Stomach (tissue), 9 donors: Measurements from ENCODE around the gene PLPP4. TPM values are rescaled to one million over a fixed set of nuclear protein-coding genes. Genes with fewer than 3 reads are reported as not detected.

Experiments
- DNase-seq, 2 donors: peaks; one replicate each; pipeline versions ENCODE4 v3.0.0 to v3.0.0-alpha.2; 2013 to 2019
- H3K27ac ChIP-seq, 5 donors: fragments of 200-600 bp in 4 of 5; sonication (generic) in 4 of 5; one replicate each; pipeline ENCODE4 v1.5.1; 2013 to 2019; ENCODE audit warnings: mild to moderate bottlenecking in 1 of 5, moderate library complexity in 1 of 5
- H3K27me3 ChIP-seq, 3 donors: fragments of 200-600 bp; sonication (generic); one replicate each; pipeline ENCODE4 v1.5.1; 2017 to 2019; ENCODE audit warnings: mixed run types in 1 of 3
- H3K36me3 ChIP-seq, 4 donors: fragments of 200-600 bp; sonication (generic); 1 replicate in 3 of 4; 2 replicates in 1 of 4; pipeline ENCODE4 v1.5.1; 2016 to 2019
- H3K4me1 ChIP-seq, 4 donors: fragments of 200-600 bp; sonication (generic); one replicate each; pipeline ENCODE4 v1.5.1; 2016 to 2019
- H3K4me3 ChIP-seq, 4 donors: fragments of 200-600 bp; sonication (generic) in 3 of 4; one replicate each; pipeline ENCODE4 v1.5.1; 2016 to 2019; ENCODE audit warnings: mild to moderate bottlenecking in 1 of 4
- H3K9me3 ChIP-seq, 4 donors: fragments of 200-600 bp; sonication (generic); one replicate each; pipeline ENCODE4 v1.5.1; 2016 to 2019
- CTCF ChIP-seq, 7 experiments: fragments of 450-650 bp in 4 of 7; fragments of 200-600 bp in 3 of 7; sonication (generic) in 3 of 7; IDR thresholded peaks; one replicate each; pipeline ENCODE4 v1.5.1; 2016 to 2019; ENCODE audit warnings: antibody characterized with exemption in 7 of 7, control low read depth in 2 of 7, mild to moderate bottlenecking in 1 of 7
- EP300 ChIP-seq: sonication (generic); formaldehyde crosslinking; IDR thresholded peaks from one replicate; pipeline ENCODE4 v1.6.1; 2017; ENCODE audit warnings: antibody characterized with exemption
- POLR2A ChIP-seq, 4 donors: fragments of 450-650 bp; IDR thresholded peaks; one replicate each; pipeline ENCODE4 v1.6.1; 2016; ENCODE audit warnings: antibody characterized with exemption in 4 of 4, control low read depth in 2 of 4, mild to moderate bottlenecking in 1 of 4, moderate library complexity in 1 of 4
- POLR2AphosphoS5 ChIP-seq, 3 donors: sonication (generic); formaldehyde crosslinking; IDR thresholded peaks; one replicate each; pipeline ENCODE4 v1.6.1; 2016; ENCODE audit warnings: antibody characterized with exemption in 3 of 3
- WGBS, 5 donors: extraction: QIAGEN DNeasy Blood & Tissue Kit in 3 of 5; methylation state at CpG; one replicate each; pipeline versions ENCODE4 v1.1.5 to v1.1.7; 2013 to 2018; 5-methylcytosine and 5-hydroxymethylcytosine counted together
- intact Hi-C: fragments of 100-400 bp; cut with DNase I; formaldehyde crosslinking; loops from one replicate; pipeline ENCODE4 v1.15.1; 2023; ENCODE audit warnings: low total_unique reads
- polyA plus RNA-seq, 3 donors: library from polyadenylated mRNA; stranded (reverse); fragments of 200-250 nt; gene quantifications; one replicate each; pipeline ENCODE4 v1.2.3, GENCODE V29; 2013
- total RNA-seq, 5 donors: library from RNA; depleted of rRNA; stranded (reverse); fragments of >200 nt; gene quantifications; one replicate each; pipeline versions ENCODE4 v1.1.0 to v1.2.3, GENCODE V29; 2014 to 2016
- donor health status: healthy with polysubstance abuse.
- donor health status: Bipolar disorder and iron deficiency.
- donor health status: healthy.

The PLPP4 gene
- total and polyA plus RNA-seq, 8 donors: not detected

- no peak for DNase-seq
These were observed 151.0 kb downstream of the PLPP4 start for GRCh38 chr10:120607710-120608703.

GRCh38 chr10:120609006-120609405 lies 152.0 kb downstream of the PLPP4 start:
- no peak overlapping the region for H3K4me3 ChIP-seq
- H3K36me3 ChIP-seq: no peaks in the 10 kb centered on the region
- peaks cover 0 to 6% (median 0%) of the 10 kb centered on the region in 4 donors for H3K9me3 ChIP-seq
- intact Hi-C loops: no loop called here
- TF ChIP-seq EP300 (no peak), POLR2AphosphoS5 (IDR thresholded peaks at IDR 0.05) (no peak), CTCF (IDR thresholded peaks at IDR 0.05) (no peak), POLR2A (IDR thresholded peaks at IDR 0.05) (no peak)
- DNase-seq: no peak
- 47 to 59% (median 53%) methylated on average over 5 of the region's 5 CpGs for WGBS, 5 donors
- H3K27ac ChIP-seq: no peak overlapping the region
- H3K27me3 ChIP-seq: peaks cover 0 to 4% (median 0%) of the 10 kb centered on the region in 3 donors
- H3K4me1 ChIP-seq: no peaks in the 10 kb centered on the region

More at GRCh38 chr10:120607710-120608703, 151.0 kb downstream of the PLPP4 start:
- TF ChIP-seq CTCF (IDR thresholded peaks at IDR 0.05): no peak
- peaks cover 0 to 13% (median 1%) of the 10 kb centered on the region in 4 donors for H3K9me3 ChIP-seq
- no peak overlapping the region for H3K4me3 ChIP-seq
- H3K27me3 ChIP-seq: peaks cover 0 to 4% (median 0%) of the 10 kb centered on the region in 3 donors
- 76 to 83% (median 76%) methylated on average over 5 of the region's 5 CpGs for WGBS, 5 donors
- H3K36me3 ChIP-seq: no peaks in the 10 kb centered on the region
- no peaks in the 10 kb centered on the region for H3K4me1 ChIP-seq
- H3K27ac ChIP-seq: no peak overlapping the region
- intact Hi-C loops: no loop called here

DNA sequence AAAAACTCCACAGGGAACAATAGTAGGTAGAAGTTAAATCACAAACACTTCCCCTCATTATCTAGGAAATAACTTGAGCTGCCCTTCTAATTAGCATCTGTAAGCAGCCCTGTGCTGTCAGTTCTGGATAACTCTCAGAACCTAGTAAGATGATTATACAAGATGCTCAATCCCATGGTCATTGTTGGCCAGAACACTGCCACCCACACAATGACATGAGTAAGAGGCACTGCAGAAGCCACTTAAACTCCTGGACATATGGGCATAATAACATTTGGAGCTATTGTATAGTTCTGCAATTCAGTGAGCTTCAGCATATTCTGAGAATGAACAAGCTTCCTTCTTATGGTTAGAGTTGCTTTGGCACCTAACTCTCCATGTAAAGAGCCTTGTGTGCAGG lies 153.8 kb downstream of the PLPP4 start:
- H3K9me3 ChIP-seq: peaks cover 0 to 14% (median 3%) of the 10 kb centered on the region in 4 donors
- peaks cover 0 to 4% (median 0%) of the 10 kb centered on the region in 3 donors for H3K27me3 ChIP-seq
- TF ChIP-seq POLR2AphosphoS5 (IDR thresholded peaks at IDR 0.05) (no peak), CTCF (IDR thresholded peaks at IDR 0.05) (no peak), EP300 (no peak), POLR2A (IDR thresholded peaks at IDR 0.05) (no peak)
- no peak overlapping the region for H3K27ac ChIP-seq
- no peaks in the 10 kb centered on the region for H3K4me1 ChIP-seq
- intact Hi-C loops: no loop called here
- H3K36me3 ChIP-seq: no peaks in the 10 kb centered on the region
- no peak overlapping the region for H3K4me3 ChIP-seq
- no peak for DNase-seq

DNA sequence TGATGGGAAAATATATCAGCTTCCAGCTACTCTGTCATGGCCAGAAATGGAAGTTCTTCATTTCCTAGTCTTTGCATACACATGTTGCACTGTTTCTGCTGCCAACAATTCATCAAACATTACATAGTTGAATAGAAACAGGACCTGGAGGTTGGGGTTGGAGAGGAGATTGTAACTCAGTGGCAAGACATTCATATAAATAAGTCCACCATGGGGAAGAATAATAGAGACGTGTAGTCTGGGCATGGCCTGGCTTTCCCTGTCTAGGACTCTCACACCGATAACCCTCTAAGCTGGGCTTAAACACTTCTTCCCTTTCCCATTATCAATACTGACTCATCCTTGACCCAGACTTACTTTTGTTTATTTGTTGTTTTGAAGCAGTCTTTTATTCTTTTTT lies 155.7 kb downstream of the PLPP4 start:
- intact Hi-C loops: no loop called here
- no peak for DNase-seq
- TF ChIP-seq CTCF (IDR thresholded peaks at IDR 0.05): no peak
- 69 to 85% (median 73%) methylated on average over 2 of the region's 2 CpGs for WGBS, 5 donors
- H3K4me3 ChIP-seq: no peak overlapping the region
- H3K9me3 ChIP-seq: peaks cover 0 to 29% (median 16%) of the 10 kb centered on the region in 4 donors
- peaks cover 0 to 4% (median 0%) of the 10 kb centered on the region in 3 donors for H3K27me3 ChIP-seq
- no peaks in the 10 kb centered on the region for H3K4me1 ChIP-seq
- no peak overlapping the region for H3K27ac ChIP-seq
- H3K36me3 ChIP-seq: no peaks in the 10 kb centered on the region
